COLO829 (cell line): ENCODE measurements around the gene ALOX5.

Experiments used
- DNase-seq: peaks from one replicate; pipeline ENCODE4 v3.0.0; 2012; ENCODE audit warnings: low spot score

Gene ALOX5

GRCh38 chr10:45424668-45425404 lies 50.8 kb downstream of the ALOX5 start:
- no peak for DNase-seq

- DNase-seq: peak; percentile 6
These were observed 51.9 kb downstream of the ALOX5 start for GRCh38 chr10:45425621-45426563.

GRCh38 chr10:45427262-45427969 lies 53.4 kb downstream of the ALOX5 start:
- no peak for DNase-seq

GRCh38 chr10:45427970-45428366 lies 54.0 kb downstream of the ALOX5 start:
- no peak for DNase-seq

- no peak for DNase-seq
These were observed 54.8 kb downstream of the ALOX5 start for GRCh38 chr10:45428611-45429510.

- no peak for DNase-seq
These were observed 55.8 kb downstream of the ALOX5 start for GRCh38 chr10:45429790-45430189.

GRCh38 chr10:45432113-45432512 lies 58.1 kb downstream of the ALOX5 start:
- DNase-seq: no peak

GRCh38 chr10:45432700-45433472 lies 58.9 kb downstream of the ALOX5 start:
- DNase-seq: no peak

GRCh38 chr10:45433716-45434469 lies 59.9 kb downstream of the ALOX5 start:
- DNase-seq: no peak

- DNase-seq: no peak
These were observed 63.8 kb downstream of the ALOX5 start for GRCh38 chr10:45437587-45438465.

- DNase-seq: no peak
These were observed 64.6 kb downstream of the ALOX5 start for GRCh38 chr10:45438466-45439090.

GRCh38 chr10:45439365-45439764 lies 65.3 kb downstream of the ALOX5 start:
- DNase-seq: no peak

- DNase-seq: no peak
These were observed 65.9 kb downstream of the ALOX5 start for GRCh38 chr10:45439873-45440272.

GRCh38 chr10:45440511-45441062 lies 66.6 kb downstream of the ALOX5 start:
- no peak for DNase-seq

GRCh38 chr10:45441239-45442190 lies 67.5 kb downstream of the ALOX5 start:
- no peak for DNase-seq

- no peak for DNase-seq
These were observed 68.2 kb downstream of the ALOX5 start for GRCh38 chr10:45442251-45442650.

GRCh38 chr10:45442662-45443061 lies 68.6 kb downstream of the ALOX5 start:
- DNase-seq: no peak
